OCI-LY1 (cell line): ENCODE data around the gene ANKRD24.
"Not testable (repeated sequence)": the region's sequence is repeated elsewhere in the genome, so short reads cannot be mapped to it uniquely, and the experiment has no call there.

Source experiments
- H2AFZ ChIP-seq: fragments of 200-600 bp; sonication (generic), shearing (Covaris generic); 2 replicates; pipeline ENCODE4 v1.6.0; 2014; ENCODE audit warnings: antibody characterized with exemption, mild to moderate bottlenecking, low read length
- H3F3A ChIP-seq: fragments of 200-600 bp; sonication (generic), shearing (Covaris generic); 2 replicates; pipeline ENCODE4 v1.6.0; 2014; ENCODE audit warnings: mild to moderate bottlenecking, antibody characterized with exemption, low read length, moderate library complexity; ENCODE audit not compliant: insufficient read depth
- H3K27ac ChIP-seq: fragments of 200-600 bp; sonication (generic); 2 replicates; pipeline ENCODE4 v1.5.1; 2014; ENCODE audit warnings: low read length, mixed run types, mild to moderate bottlenecking, low read depth; ENCODE audit not compliant: poor library complexity, severe bottlenecking
- H3K27me3 ChIP-seq: fragments of 200-600 bp; sonication (generic); 2 replicates; pipeline ENCODE4 v1.6.0; 2014; ENCODE audit warnings: antibody characterized with exemption, mild to moderate bottlenecking, low read length, moderate library complexity; ENCODE audit not compliant: insufficient read depth
- H3K36me3 ChIP-seq: fragments of 200-600 bp; sonication (generic); 2 replicates; pipeline ENCODE4 v1.6.1; 2014; ENCODE audit warnings: mild to moderate bottlenecking, antibody characterized with exemption, low read length, moderate library complexity, mixed read lengths; ENCODE audit not compliant: insufficient read depth
- H3K4me1 ChIP-seq: fragments of 200-600 bp; sonication (generic); 2 replicates; pipeline ENCODE4 v1.5.1; 2014; ENCODE audit warnings: mild to moderate bottlenecking, low read length, moderate library complexity; ENCODE audit not compliant: insufficient read depth, severe bottlenecking
- H3K4me2 ChIP-seq: fragments of 200-600 bp; sonication (generic), shearing (Covaris generic); 2 replicates; pipeline ENCODE4 v1.6.1; 2014; ENCODE audit warnings: low read length
- H3K4me3 ChIP-seq: fragments of 200-600 bp; sonication (generic); 2 replicates; pipeline ENCODE4 v1.5.1; 2014; ENCODE audit warnings: low read length, low read depth, mild to moderate bottlenecking, mixed read lengths; ENCODE audit not compliant: poor library complexity, severe bottlenecking
- H3K79me2 ChIP-seq: fragments of 200-600 bp; shearing (Covaris generic); 2 replicates; pipeline ENCODE4 v1.6.1; 2016; ENCODE audit warnings: mixed run types, low read length, mixed read lengths; ENCODE audit not compliant: insufficient read depth
- H3K9ac ChIP-seq: fragments of 200-600 bp; sonication (generic), shearing (Covaris generic); 2 replicates; pipeline ENCODE4 v1.6.1; 2014; ENCODE audit warnings: mild to moderate bottlenecking, low read length, mixed read lengths
- H3K9me2 ChIP-seq: fragments of 200-600 bp; sonication (generic), shearing (Covaris generic); 2 replicates; pipeline ENCODE4 v1.6.1; 2014; ENCODE audit warnings: low read depth, mild to moderate bottlenecking, low read length, mixed read lengths
- H3K9me3 ChIP-seq: fragments of 200-600 bp; shearing (Covaris generic); 2 replicates; pipeline ENCODE4 v1.6.1; 2014; ENCODE audit warnings: low read length, mixed read lengths
- H4K20me1 ChIP-seq: fragments of 200-600 bp; sonication (generic), shearing (Covaris generic); 2 replicates; pipeline ENCODE4 v1.6.0; 2016; ENCODE audit warnings: mild to moderate bottlenecking, low read length; ENCODE audit not compliant: insufficient read depth
- CTCF ChIP-seq: fragments of 200-600 bp; sonication (generic), shearing (Covaris generic); IDR thresholded peaks from 2 replicates; pipeline ENCODE4 v1.5.1; 2017; ENCODE audit warnings: mild to moderate bottlenecking, antibody characterized with exemption, low read length, moderate library complexity, mixed read lengths
- EZH2 ChIP-seq: fragments of 200-600 bp; sonication (generic), shearing (Covaris generic); IDR thresholded peaks from 2 replicates; pipeline ENCODE4 v1.8.0; 2017; ENCODE audit warnings: borderline replicate concordance, mixed run types, mild to moderate bottlenecking, antibody characterized with exemption, low read length, moderate library complexity, mixed read lengths

The ANKRD24 gene

GRCh38 chr19:4187313-4188122, 5.0 kb downstream of the ANKRD24 start:
- Histone ChIP-seq H3K4me3 (no peak overlapping the region), H2AFZ (no peak overlapping the region), H3K27ac (no peak overlapping the region), H3K4me1 (peaks cover 20% of the 10 kb centered on the region), H3K9me2 (no peaks in the 10 kb centered on the region), H3K36me3 (no peaks in the 10 kb centered on the region), H3K9me3 (no peaks in the 10 kb centered on the region), H3K4me2 (no peak overlapping the region), H3K79me2 (no peaks in the 10 kb centered on the region), H3F3A (no peaks in the 10 kb centered on the region), H3K9ac (no peak overlapping the region), H4K20me1 (no peaks in the 10 kb centered on the region), H3K27me3 (no peaks in the 10 kb centered on the region; the same call in 1 of the 2 replicates)
- no peak for TF ChIP-seq CTCF

- H3K4me3 ChIP-seq, result no peak overlapping the region
- TF ChIP-seq EZH2 (no peak), CTCF (no peak)
- no peak overlapping the region for H3K9ac ChIP-seq
- no peaks in the 10 kb centered on the region for H4K20me1 ChIP-seq
- no peaks in the 10 kb centered on the region for H3K9me2 ChIP-seq
- H3K4me1 ChIP-seq, result peaks cover 6% of the 10 kb centered on the region
- H3K27me3 ChIP-seq, result no peaks in the 10 kb centered on the region; the same call in 1 of the 2 replicates
- H3K79me2 ChIP-seq, result no peaks in the 10 kb centered on the region
- H2AFZ ChIP-seq, result no peak overlapping the region
- H3F3A ChIP-seq, result no peaks in the 10 kb centered on the region
- H3K36me3 ChIP-seq, result no peaks in the 10 kb centered on the region
- H3K4me2 ChIP-seq, result no peak overlapping the region
- H3K9me3 ChIP-seq, result no peaks in the 10 kb centered on the region
- H3K27ac ChIP-seq, result no peak overlapping the region
Observed at GRCh38 chr19:4189641-4190040, 7.2 kb downstream of the ANKRD24 start.

- H3K27me3 ChIP-seq, H3F3A ChIP-seq, H3K79me2 ChIP-seq, H3K36me3 ChIP-seq, H3K9me3 ChIP-seq, H4K20me1 ChIP-seq, H3K27ac ChIP-seq, H3K9ac ChIP-seq, H3K4me1 ChIP-seq, H3K9me2 ChIP-seq, H2AFZ ChIP-seq, H3K4me3 ChIP-seq, H3K4me2 ChIP-seq: not testable (repeated sequence)
Observed at GRCh38 chr19:4192537-4192936, 10.0 kb downstream of the ANKRD24 start.

- H4K20me1 ChIP-seq, result no peaks in the 10 kb centered on the region
- no peak overlapping the region for H3K4me3 ChIP-seq
- no peaks in the 10 kb centered on the region for H3K79me2 ChIP-seq
- TF ChIP-seq EZH2 (no peak), CTCF (no peak)
- no peaks in the 10 kb centered on the region for H3K36me3 ChIP-seq
- no peaks in the 10 kb centered on the region for H3K4me1 ChIP-seq
- H3K27me3 ChIP-seq, result peaks cover 4% of the 10 kb centered on the region; the same call in 1 of the 2 replicates
- no peak overlapping the region for H3K4me2 ChIP-seq
- no peaks in the 10 kb centered on the region for H3K9me2 ChIP-seq
- no peak overlapping the region for H2AFZ ChIP-seq
- H3F3A ChIP-seq, result no peaks in the 10 kb centered on the region
- peaks cover 3% of the 10 kb centered on the region; the same call in 1 of the 2 replicates for H3K9me3 ChIP-seq
- no peak overlapping the region for H3K9ac ChIP-seq
- H3K27ac ChIP-seq, result no peak overlapping the region
Observed at GRCh38 chr19:4194353-4194752, 11.9 kb downstream of the ANKRD24 start.
